GM12891 (cell line): Measurements from ENCODE around the gene SNRPD3.

Experiments
- POLR2A ChIP-seq: IDR thresholded peaks from 2 replicates; pipeline ENCODE4 v1.6.1; 2011; ENCODE audit warnings: low read depth, low read length, control low read depth
- POLR2AphosphoS5 ChIP-seq: IDR thresholded peaks from 2 replicates; pipeline ENCODE4 v1.6.1; 2011; ENCODE audit warnings: low read depth, low read length, control low read depth
- POU2F2 ChIP-seq: IDR thresholded peaks from 2 replicates; pipeline ENCODE4 v1.6.1; 2011; ENCODE audit warnings: low read depth, mild to moderate bottlenecking, control low read depth, low read length, moderate library complexity
- TAF1 ChIP-seq: IDR thresholded peaks from 2 replicates; pipeline ENCODE4 v1.6.1; 2011; ENCODE audit warnings: low read depth, low read length, control low read depth

GRCh38 chr22:24590596-24591173 lies 34.9 kb downstream of the SNRPD3 start:
- no peak for TF ChIP-seq POLR2A
- TF ChIP-seq POLR2AphosphoS5: no peak
- no peak for TF ChIP-seq TAF1
- no peak for TF ChIP-seq POU2F2
